K562 (cell line): Measurements from ENCODE around the gene NR1H2. TPM values are rescaled to one million over a fixed set of nuclear protein-coding genes. Genes with fewer than 3 reads are reported as not detected.
A peak's percentile ranks its signal among the peaks of the same experiment; 100 is the strongest.

Source experiments
- ARNT ChIP-seq, 2 experiments: fragments of 450-650 bp; IDR thresholded peaks; 2 replicates each; pipeline ENCODE4 v1.6.1; 2016; ENCODE audit warnings: mild to moderate bottlenecking in 1 of 2
- CEBPZ ChIP-seq: fragments of 150-350 bp; IDR thresholded peaks from 2 replicates; pipeline ENCODE4 v1.6.1; 2014; ENCODE audit warnings: low read depth, mild to moderate bottlenecking, low read length, borderline replicate concordance
- ERF ChIP-seq: fragments of 450-650 bp; formaldehyde crosslinking; IDR thresholded peaks from 2 replicates; pipeline ENCODE4 v1.4.0; 2020; ENCODE audit warnings: mild to moderate bottlenecking, mixed read lengths
- FUS ChIP-seq: fragments of 200-400 bp; formaldehyde crosslinking; optimal IDR thresholded peaks from 2 replicates; pipeline ENCODE3; 2017; ENCODE audit warnings: low read depth, low read length
- JUN ChIP-seq, 2 experiments: sonication (generic) in 1 of 2; formaldehyde crosslinking in 1 of 2; IDR thresholded peaks; 2 replicates each; pipeline versions ENCODE4 v1.6.1 to v1.8.0; 2012 to 2022; ENCODE audit warnings: borderline replicate concordance in 2 of 2, mild to moderate bottlenecking in 2 of 2, improper control_type of control experiment in 1 of 2, low read depth in 1 of 2, low read length in 1 of 2, missing genetic modification reagents in 1 of 2
- KDM4B ChIP-seq, 2 experiments: fragments of 450-650 bp in 1 of 2; sonication (generic) in 1 of 2; IDR thresholded peaks; 2 replicates each; pipeline ENCODE4 v1.6.1; 2016 to 2017; ENCODE audit warnings: borderline replicate concordance in 2 of 2, antibody characterized with exemption in 1 of 2, low read depth in 1 of 2, mild to moderate bottlenecking in 1 of 2
- MED1 ChIP-seq: sonication (generic); formaldehyde crosslinking; IDR thresholded peaks from 2 replicates; pipeline ENCODE4 v1.8.1; 2023; ENCODE audit warnings: missing genetic modification reagents, borderline replicate concordance
- RBFOX2 ChIP-seq: fragments of 200-400 bp; formaldehyde crosslinking; IDR thresholded peaks from 2 replicates; pipeline ENCODE4 v1.6.1; 2017; ENCODE audit warnings: low read depth, mild to moderate bottlenecking, low read length, moderate library complexity
- RBM25 ChIP-seq: fragments of 200-400 bp; formaldehyde crosslinking; IDR thresholded peaks from 2 replicates; pipeline ENCODE4 v1.6.1; 2018; ENCODE audit warnings: low read length, low read depth, moderate library complexity; ENCODE audit not compliant: severe bottlenecking
- TAF7 ChIP-seq: fragments of 450-650 bp; IDR thresholded peaks from 2 replicates; pipeline ENCODE4 v1.6.1; 2016; ENCODE audit warnings: missing genetic modification characterization, missing compliant biosample characterization
- TAL1 ChIP-seq: fragments of 450-650 bp; IDR thresholded peaks from 2 replicates; pipeline ENCODE4 v1.6.1; 2016; ENCODE audit warnings: mild to moderate bottlenecking
- ZBTB9 ChIP-seq: fragments of 450-650 bp; formaldehyde crosslinking; IDR thresholded peaks from 2 replicates; pipeline ENCODE4 v1.4.0; 2020; ENCODE audit warnings: mild to moderate bottlenecking, moderate library complexity
- ZNF668 ChIP-seq: fragments of 250-450 bp; sonication (Bioruptor Pico); IDR thresholded peaks from 2 replicates; pipeline ENCODE4 v1.8.0; 2022; ENCODE audit warnings: mild to moderate bottlenecking, inconsistent platforms
- polyA plus RNA-seq, 8 experiments: library from polyadenylated mRNA; depleted of rRNA in 4 of 8; stranded (reverse) in 5 of 8; unstranded in 3 of 8; fragments of >200 nt; fragmentation: Nextera tagmentation in 2 of 8; fragmentation: Illumina TruSeq in 1 of 8; extraction: Ambion mirVana in 2 of 8; extraction: Trizol in 1 of 8; gene quantifications; 2 replicates each; pipeline versions ENCODE4 v1.2.1 to v1.2.3, GENCODE V29; 2011 to 2014; ENCODE audit warnings: inconsistent platforms in 1 of 8, missing spikeins in 1 of 8
- total RNA-seq, 7 experiments: library from RNA; depleted of rRNA in 6 of 7; stranded (reverse); fragments of >200 nt in 6 of 7; fragmentation: Illumina TruSeq in 2 of 7; extraction: Trizol in 2 of 7; gene quantifications; 2 replicates each; pipeline versions ENCODE4 v1.2.1 to v1.2.3, GENCODE V29; 2011 to 2021; ENCODE audit warnings: low replicate concordance in 1 of 7
- TF ChIP-seq, protein P1 (sequence below): fragments of 450-650 bp; IDR thresholded peaks from 2 replicates; pipeline ENCODE4 v1.6.1; 2018; ENCODE audit not compliant: partially characterized antibody
- TF ChIP-seq, protein P2 (sequence below): fragments of 450-650 bp; IDR thresholded peaks from 2 replicates; pipeline ENCODE4 v1.6.1; 2018; ENCODE audit warnings: mild to moderate bottlenecking, low read depth; ENCODE audit not compliant: partially characterized antibody

Gene NR1H2
- total and polyA plus RNA-seq, 9 of the 15 experiments (the other 6 are each of a cell fraction or from before 2014, with no cell fraction given), result 0.11 to 73.8 (median 24.0) TPM

DNA sequence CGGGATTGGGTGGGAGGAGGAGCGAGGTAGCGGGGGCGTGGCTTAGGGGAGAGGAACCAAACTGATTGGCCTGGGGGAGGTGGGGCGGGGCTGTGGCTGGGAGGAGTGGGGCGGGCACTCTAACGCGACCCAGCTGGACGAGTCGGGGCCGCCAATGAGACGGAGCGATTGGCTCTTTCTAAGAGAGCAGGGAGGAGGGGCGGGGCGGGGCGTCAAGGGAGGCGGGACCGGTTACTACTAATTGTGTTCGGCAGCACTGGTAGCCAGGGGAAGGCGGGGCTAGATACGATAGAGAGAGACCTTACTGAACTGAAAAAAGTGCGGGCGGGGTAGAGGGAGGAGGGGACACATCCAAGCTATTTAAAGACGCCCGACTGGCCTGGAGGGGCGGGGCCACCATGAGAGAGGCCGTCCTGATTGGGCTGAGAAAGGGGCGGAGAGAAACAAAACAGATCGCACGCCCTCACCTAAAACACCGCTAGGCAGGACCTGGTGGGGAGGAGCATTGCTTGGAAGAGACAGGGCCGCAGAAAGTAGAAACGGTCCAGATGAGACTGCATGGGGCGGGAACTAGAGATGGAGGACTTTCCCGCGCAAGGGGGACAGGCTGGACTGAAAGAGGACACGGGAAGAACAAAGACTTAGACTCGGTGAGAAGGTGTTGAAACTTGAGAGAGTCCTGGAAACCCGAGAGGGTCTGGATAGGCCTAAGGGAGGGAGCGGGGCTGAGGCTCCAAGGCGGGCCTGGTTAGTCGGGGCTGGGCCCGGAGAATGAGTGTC is 46.9 kb upstream of the NR1H2 start, which contains the start of gene KCNC3 (continued):
- TF ChIP-seq, protein P1, sequence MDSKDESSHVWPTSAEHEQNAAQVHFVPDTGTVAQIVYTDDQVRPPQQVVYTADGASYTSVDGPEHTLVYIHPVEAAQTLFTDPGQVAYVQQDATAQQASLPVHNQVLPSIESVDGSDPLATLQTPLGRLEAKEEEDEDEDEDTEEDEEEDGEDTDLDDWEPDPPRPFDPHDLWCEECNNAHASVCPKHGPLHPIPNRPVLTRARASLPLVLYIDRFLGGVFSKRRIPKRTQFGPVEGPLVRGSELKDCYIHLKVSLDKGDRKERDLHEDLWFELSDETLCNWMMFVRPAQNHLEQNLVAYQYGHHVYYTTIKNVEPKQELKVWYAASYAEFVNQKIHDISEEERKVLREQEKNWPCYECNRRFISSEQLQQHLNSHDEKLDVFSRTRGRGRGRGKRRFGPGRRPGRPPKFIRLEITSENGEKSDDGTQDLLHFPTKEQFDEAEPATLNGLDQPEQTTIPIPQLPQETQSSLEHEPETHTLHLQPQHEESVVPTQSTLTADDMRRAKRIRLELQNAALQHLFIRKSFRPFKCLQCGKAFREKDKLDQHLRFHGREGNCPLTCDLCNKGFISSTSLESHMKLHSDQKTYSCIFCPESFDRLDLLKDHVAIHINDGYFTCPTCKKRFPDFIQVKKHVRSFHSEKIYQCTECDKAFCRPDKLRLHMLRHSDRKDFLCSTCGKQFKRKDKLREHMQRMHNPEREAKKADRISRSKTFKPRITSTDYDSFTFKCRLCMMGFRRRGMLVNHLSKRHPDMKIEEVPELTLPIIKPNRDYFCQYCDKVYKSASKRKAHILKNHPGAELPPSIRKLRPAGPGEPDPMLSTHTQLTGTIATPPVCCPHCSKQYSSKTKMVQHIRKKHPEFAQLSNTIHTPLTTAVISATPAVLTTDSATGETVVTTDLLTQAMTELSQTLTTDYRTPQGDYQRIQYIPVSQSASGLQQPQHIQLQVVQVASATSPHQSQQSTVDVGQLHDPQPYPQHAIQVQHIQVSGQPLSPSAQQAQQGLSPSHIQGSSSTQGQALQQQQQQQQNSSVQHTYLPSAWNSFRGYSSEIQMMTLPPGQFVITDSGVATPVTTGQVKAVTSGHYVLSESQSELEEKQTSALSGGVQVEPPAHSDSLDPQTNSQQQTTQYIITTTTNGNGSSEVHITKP, result peak; percentile 35
- TF ChIP-seq RBFOX2 (peak; percentile 64), RBM25 (no peak), JUN (IDR thresholded peaks at IDR 0.05; ENCODE audit: borderline replicate concordance, low read depth, low read length) (no peak), JUN (CRISPR knock-in tag; IDR thresholded peaks at IDR 0.05; ENCODE audit: borderline replicate concordance) (0 out of 2 replicates have a peak, but pooled peaks have one; percentile 52), ERF (CRISPR knock-in tag) (peak; percentile 82; the same call in 1 of the 2 replicates), CEBPZ (no peak), TAL1 (0 out of 2 replicates have a peak, but pooled peaks have one; percentile 24), MED1 (no peak), KDM4B (IDR thresholded peaks at IDR 0.05; ENCODE audit: borderline replicate concordance in 2 of 2, low read depth in 1 of 2) (peak in 1 of 2 experiments; percentile 28; a peak in 2 of 4 replicates), FUS (no peak), TAF7 (tag) (0 out of 2 replicates have a peak, but pooled peaks have one; percentile 8), ARNT (IDR thresholded peaks at IDR 0.05) (peak in 1 of 2 experiments; percentile 73; a peak in 1 of 4 replicates), ZNF668 (CRISPR knock-in tag) (0 out of 2 replicates have a peak, but pooled peaks have one; percentile 30), ZBTB9 (CRISPR knock-in tag) (peak; percentile 69; the same call in 1 of the 2 replicates)
- TF ChIP-seq, protein P2, sequence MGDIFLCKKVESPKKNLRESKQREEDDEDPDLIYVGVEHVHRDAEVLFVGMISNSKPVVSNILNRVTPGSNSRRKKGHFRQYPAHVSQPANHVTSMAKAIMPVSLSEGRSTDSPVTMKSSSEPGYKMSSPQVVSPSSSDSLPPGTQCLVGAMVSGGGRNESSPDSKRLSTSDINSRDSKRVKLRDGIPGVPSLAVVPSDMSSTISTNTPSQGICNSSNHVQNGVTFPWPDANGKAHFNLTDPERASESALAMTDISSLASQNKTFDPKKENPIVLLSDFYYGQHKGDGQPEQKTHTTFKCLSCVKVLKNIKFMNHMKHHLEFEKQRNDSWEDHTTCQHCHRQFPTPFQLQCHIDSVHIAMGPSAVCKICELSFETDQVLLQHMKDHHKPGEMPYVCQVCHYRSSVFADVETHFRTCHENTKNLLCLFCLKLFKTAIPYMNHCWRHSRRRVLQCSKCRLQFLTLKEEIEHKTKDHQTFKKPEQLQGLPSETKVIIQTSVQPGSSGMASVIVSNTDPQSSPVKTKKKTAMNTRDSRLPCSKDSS, result no peak
